GM12878 (cell line): Measurements from ENCODE around the gene ADAM23. TPM values are rescaled to one million over a fixed set of nuclear protein-coding genes. Genes with fewer than 3 reads are reported as not detected.

Source experiments
- BHLHE40 ChIP-seq, 2 experiments: fragments of 450-650 bp in 1 of 2; IDR thresholded peaks; 2 replicates each; pipeline ENCODE4 v1.6.1; 2011 to 2017; ENCODE audit warnings: low read depth in 2 of 2, borderline replicate concordance in 1 of 2, improper control_type of control experiment in 1 of 2, low read length in 1 of 2, mild to moderate bottlenecking in 1 of 2
- CREM ChIP-seq: IDR thresholded peaks from 2 replicates; pipeline ENCODE4 v1.6.1; 2014; ENCODE audit warnings: antibody characterized with exemption, low read depth
- IKZF1 ChIP-seq: fragments of 450-650 bp; conservative IDR thresholded peaks from 2 replicates; pipeline ENCODE4 v1.6.1; 2017; ENCODE audit warnings: antibody characterized with exemption, mild to moderate bottlenecking
- JUNB ChIP-seq: IDR thresholded peaks from 2 replicates; pipeline ENCODE4 v1.6.1; 2016; ENCODE audit warnings: antibody characterized with exemption, mild to moderate bottlenecking
- KLF5 ChIP-seq: fragments of 450-650 bp; IDR thresholded peaks from 2 replicates; pipeline ENCODE4 v1.6.1; 2014; ENCODE audit warnings: mild to moderate bottlenecking; ENCODE audit not compliant: partially characterized antibody
- MTA2 ChIP-seq: fragments of 450-650 bp; IDR thresholded peaks from 2 replicates; pipeline ENCODE4 v1.6.1; 2016; ENCODE audit warnings: low read depth, mild to moderate bottlenecking, moderate library complexity
- RAD21 ChIP-seq: IDR thresholded peaks from 2 replicates; pipeline ENCODE4 v1.6.1; 2011; ENCODE audit warnings: mild to moderate bottlenecking, low read depth, low read length, moderate library complexity; ENCODE audit not compliant: insufficient read depth
- SRF ChIP-seq, 2 experiments: IDR thresholded peaks; 2 replicates each; pipeline ENCODE4 v1.6.1; 2011; ENCODE audit warnings: low read depth in 2 of 2, low read length in 2 of 2, mild to moderate bottlenecking in 1 of 2, moderate library complexity in 1 of 2
- STAT3 ChIP-seq: IDR thresholded peaks from 2 replicates; pipeline ENCODE4 v1.6.1; 2011; ENCODE audit warnings: low read depth, low read length, improper control_type of control experiment
- TCF12 ChIP-seq: IDR thresholded peaks from 2 replicates; pipeline ENCODE4 v1.6.1; 2011; ENCODE audit warnings: low read depth, mild to moderate bottlenecking, low read length
- polyA plus RNA-seq, 11 experiments: library from polyadenylated mRNA; depleted of rRNA in 4 of 11; unstranded in 6 of 11; stranded (reverse) in 5 of 11; fragments of >200 nt; fragmentation: Nextera tagmentation in 4 of 11; fragmentation: Illumina TruSeq in 1 of 11; extraction: Ambion mirVana in 4 of 11; extraction: Trizol in 1 of 11; gene quantifications; 1 replicate in 1 of 11; 2 replicates in 10 of 11; pipeline versions ENCODE4 v1.2.1 to v1.2.3, GENCODE V29; 2011 to 2016; ENCODE audit warnings: inconsistent platforms in 2 of 11, missing spikeins in 2 of 11, low read depth in 1 of 11
- total RNA-seq, 4 experiments: library from RNA; depleted of rRNA in 3 of 4; stranded (reverse); fragments of >200 nt in 3 of 4; fragmentation: Illumina TruSeq in 1 of 4; extraction: Trizol in 1 of 4; gene quantifications; 2 replicates each; pipeline versions ENCODE4 v1.2.1 to v1.2.3, GENCODE V29; 2013 to 2021
- TF ChIP-seq, protein P1 (sequence below): fragments of 450-650 bp; formaldehyde crosslinking; IDR thresholded peaks from 2 replicates; pipeline ENCODE4 v1.4.0; 2022; ENCODE audit warnings: mild to moderate bottlenecking, moderate library complexity
- TF ChIP-seq, protein P2 (sequence below): fragments of 450-650 bp; IDR thresholded peaks from 2 replicates; pipeline ENCODE4 v1.6.1; 2017; ENCODE audit warnings: mild to moderate bottlenecking, low read depth, inconsistent platforms; ENCODE audit not compliant: poor library complexity, severe bottlenecking
- TF ChIP-seq, protein P3 (sequence below): fragments of 450-650 bp; IDR thresholded peaks from 2 replicates; pipeline ENCODE4 v1.6.1; 2016; ENCODE audit warnings: mild to moderate bottlenecking
- TF ChIP-seq, protein P4 (sequence below): IDR thresholded peaks from 2 replicates; pipeline ENCODE4 v1.6.1; 2011; ENCODE audit warnings: borderline replicate concordance, low read depth, mild to moderate bottlenecking, moderate library complexity, low read length; ENCODE audit not compliant: insufficient read depth, poor library complexity, severe bottlenecking
- TF ChIP-seq, protein P5 (sequence below): fragments of 150-350 bp; IDR thresholded peaks from 2 replicates; pipeline ENCODE4 v1.6.1; 2016; ENCODE audit warnings: low read depth, low read length
- TF ChIP-seq, protein P6 (sequence below): IDR thresholded peaks from 2 replicates; pipeline ENCODE4 v1.6.1; 2011; ENCODE audit warnings: low read depth, low read length, improper control_type of control experiment, borderline replicate concordance

Gene ADAM23
- total and polyA plus RNA-seq, 10 of the 15 experiments (the other 5 are each of a cell fraction or from before 2014, with no cell fraction given) = 5.7 to 41.8 (median 15.6) TPM

DNA sequence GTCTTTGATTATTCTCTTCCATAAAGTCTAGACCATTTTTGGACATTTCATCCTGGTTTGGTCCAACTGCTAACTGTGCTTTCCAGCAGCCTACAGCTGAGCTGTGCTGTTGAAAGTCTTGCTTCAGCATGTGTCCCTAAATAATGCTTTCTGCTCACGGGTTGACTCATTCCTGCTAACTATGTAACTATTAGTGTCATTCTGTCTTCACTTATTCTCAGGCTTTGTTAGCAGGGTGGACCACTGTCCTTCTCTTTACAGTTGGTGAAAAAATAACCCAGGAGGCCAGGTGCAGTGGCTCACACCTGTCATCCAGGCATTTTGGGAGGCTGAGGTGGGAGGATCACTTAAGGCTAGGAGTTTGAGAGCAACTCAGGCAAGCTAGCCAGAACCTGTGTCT lies 8.9 kb downstream of the ADAM23 start (continued):
- TF ChIP-seq, protein P1, sequence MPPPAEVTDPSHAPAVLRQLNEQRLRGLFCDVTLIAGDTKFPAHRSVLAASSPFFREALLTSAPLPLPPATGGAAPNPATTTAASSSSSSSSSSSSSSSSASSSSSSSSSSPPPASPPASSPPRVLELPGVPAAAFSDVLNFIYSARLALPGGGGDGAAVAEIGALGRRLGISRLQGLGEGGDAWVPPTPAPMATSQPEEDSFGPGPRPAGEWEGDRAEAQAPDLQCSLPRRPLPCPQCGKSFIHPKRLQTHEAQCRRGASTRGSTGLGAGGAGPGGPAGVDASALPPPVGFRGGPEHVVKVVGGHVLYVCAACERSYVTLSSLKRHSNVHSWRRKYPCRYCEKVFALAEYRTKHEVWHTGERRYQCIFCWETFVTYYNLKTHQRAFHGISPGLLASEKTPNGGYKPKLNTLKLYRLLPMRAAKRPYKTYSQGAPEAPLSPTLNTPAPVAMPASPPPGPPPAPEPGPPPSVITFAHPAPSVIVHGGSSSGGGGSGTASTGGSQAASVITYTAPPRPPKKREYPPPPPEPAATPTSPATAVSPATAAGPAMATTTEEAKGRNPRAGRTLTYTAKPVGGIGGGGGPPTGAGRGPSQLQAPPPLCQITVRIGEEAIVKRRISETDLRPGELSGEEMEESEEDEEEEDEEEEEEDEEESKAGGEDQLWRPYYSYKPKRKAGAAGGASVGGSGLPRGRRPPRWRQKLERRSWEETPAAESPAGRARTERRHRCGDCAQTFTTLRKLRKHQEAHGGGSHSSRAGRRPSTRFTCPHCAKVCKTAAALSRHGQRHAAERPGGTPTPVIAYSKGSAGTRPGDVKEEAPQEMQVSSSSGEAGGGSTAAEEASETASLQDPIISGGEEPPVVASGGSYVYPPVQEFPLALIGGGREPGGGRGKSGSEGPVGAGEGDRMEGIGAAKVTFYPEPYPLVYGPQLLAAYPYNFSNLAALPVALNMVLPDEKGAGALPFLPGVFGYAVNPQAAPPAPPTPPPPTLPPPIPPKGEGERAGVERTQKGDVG (CRISPR knock-in tag) = no peak
- no peak for TF ChIP-seq KLF5
- TF ChIP-seq MTA2 = peak; percentile 60; the same call in 1 of the 2 replicates
- TF ChIP-seq, protein P2, sequence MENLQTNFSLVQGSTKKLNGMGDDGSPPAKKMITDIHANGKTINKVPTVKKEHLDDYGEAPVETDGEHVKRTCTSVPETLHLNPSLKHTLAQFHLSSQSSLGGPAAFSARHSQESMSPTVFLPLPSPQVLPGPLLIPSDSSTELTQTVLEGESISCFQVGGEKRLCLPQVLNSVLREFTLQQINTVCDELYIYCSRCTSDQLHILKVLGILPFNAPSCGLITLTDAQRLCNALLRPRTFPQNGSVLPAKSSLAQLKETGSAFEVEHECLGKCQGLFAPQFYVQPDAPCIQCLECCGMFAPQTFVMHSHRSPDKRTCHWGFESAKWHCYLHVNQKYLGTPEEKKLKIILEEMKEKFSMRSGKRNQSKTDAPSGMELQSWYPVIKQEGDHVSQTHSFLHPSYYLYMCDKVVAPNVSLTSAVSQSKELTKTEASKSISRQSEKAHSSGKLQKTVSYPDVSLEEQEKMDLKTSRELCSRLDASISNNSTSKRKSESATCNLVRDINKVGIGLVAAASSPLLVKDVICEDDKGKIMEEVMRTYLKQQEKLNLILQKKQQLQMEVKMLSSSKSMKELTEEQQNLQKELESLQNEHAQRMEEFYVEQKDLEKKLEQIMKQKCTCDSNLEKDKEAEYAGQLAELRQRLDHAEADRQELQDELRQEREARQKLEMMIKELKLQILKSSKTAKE = peak; percentile 46
- peak; percentile 89 for TF ChIP-seq JUNB
- TF ChIP-seq BHLHE40 (IDR thresholded peaks at IDR 0.05; ENCODE audit: borderline replicate concordance in 1 of 2, low read depth in 2 of 2, low read length in 1 of 2) = peak in 1 of 2 experiments; percentile 41; a peak in 1 of 4 replicates
- TF ChIP-seq STAT3 = no peak
- TF ChIP-seq, protein P3, sequence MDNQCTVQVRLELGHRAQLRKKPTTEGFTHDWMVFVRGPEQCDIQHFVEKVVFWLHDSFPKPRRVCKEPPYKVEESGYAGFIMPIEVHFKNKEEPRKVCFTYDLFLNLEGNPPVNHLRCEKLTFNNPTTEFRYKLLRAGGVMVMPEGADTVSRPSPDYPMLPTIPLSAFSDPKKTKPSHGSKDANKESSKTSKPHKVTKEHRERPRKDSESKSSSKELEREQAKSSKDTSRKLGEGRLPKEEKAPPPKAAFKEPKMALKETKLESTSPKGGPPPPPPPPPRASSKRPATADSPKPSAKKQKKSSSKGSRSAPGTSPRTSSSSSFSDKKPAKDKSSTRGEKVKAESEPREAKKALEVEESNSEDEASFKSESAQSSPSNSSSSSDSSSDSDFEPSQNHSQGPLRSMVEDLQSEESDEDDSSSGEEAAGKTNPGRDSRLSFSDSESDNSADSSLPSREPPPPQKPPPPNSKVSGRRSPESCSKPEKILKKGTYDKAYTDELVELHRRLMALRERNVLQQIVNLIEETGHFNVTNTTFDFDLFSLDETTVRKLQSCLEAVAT = no peak
- peak; percentile 26; the same call in 1 of the 2 replicates for TF ChIP-seq IKZF1
- TF ChIP-seq, protein P4, sequence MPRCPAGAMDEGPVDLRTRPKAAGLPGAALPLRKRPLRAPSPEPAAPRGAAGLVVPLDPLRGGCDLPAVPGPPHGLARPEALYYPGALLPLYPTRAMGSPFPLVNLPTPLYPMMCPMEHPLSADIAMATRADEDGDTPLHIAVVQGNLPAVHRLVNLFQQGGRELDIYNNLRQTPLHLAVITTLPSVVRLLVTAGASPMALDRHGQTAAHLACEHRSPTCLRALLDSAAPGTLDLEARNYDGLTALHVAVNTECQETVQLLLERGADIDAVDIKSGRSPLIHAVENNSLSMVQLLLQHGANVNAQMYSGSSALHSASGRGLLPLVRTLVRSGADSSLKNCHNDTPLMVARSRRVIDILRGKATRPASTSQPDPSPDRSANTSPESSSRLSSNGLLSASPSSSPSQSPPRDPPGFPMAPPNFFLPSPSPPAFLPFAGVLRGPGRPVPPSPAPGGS = peak; percentile 78
- TF ChIP-seq, protein P5, sequence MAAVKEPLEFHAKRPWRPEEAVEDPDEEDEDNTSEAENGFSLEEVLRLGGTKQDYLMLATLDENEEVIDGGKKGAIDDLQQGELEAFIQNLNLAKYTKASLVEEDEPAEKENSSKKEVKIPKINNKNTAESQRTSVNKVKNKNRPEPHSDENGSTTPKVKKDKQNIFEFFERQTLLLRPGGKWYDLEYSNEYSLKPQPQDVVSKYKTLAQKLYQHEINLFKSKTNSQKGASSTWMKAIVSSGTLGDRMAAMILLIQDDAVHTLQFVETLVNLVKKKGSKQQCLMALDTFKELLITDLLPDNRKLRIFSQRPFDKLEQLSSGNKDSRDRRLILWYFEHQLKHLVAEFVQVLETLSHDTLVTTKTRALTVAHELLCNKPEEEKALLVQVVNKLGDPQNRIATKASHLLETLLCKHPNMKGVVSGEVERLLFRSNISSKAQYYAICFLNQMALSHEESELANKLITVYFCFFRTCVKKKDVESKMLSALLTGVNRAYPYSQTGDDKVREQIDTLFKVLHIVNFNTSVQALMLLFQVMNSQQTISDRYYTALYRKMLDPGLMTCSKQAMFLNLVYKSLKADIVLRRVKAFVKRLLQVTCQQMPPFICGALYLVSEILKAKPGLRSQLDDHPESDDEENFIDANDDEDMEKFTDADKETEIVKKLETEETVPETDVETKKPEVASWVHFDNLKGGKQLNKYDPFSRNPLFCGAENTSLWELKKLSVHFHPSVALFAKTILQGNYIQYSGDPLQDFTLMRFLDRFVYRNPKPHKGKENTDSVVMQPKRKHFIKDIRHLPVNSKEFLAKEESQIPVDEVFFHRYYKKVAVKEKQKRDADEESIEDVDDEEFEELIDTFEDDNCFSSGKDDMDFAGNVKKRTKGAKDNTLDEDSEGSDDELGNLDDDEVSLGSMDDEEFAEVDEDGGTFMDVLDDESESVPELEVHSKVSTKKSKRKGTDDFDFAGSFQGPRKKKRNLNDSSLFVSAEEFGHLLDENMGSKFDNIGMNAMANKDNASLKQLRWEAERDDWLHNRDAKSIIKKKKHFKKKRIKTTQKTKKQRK = no peak
- TF ChIP-seq, protein P6, sequence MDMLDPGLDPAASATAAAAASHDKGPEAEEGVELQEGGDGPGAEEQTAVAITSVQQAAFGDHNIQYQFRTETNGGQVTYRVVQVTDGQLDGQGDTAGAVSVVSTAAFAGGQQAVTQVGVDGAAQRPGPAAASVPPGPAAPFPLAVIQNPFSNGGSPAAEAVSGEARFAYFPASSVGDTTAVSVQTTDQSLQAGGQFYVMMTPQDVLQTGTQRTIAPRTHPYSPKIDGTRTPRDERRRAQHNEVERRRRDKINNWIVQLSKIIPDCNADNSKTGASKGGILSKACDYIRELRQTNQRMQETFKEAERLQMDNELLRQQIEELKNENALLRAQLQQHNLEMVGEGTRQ = no peak
- peak; percentile 62; the same call in 1 of the 2 replicates for TF ChIP-seq TCF12
- TF ChIP-seq CREM = peak; percentile 81
- peak; percentile 12; the same call in 1 of the 2 replicates for TF ChIP-seq RAD21
- 0 out of 4 replicates have a peak, but pooled peaks of 1 of the 2 experiments have one; percentile 29 for TF ChIP-seq SRF (IDR thresholded peaks at IDR 0.05; ENCODE audit: low read depth in 2 of 2, low read length in 2 of 2)
